ENCODE data around the gene DDX55.

GRCh38 chr12:123634142-123634561 is 32.3 kb downstream of the DDX55 start:
- TF ChIP-seq TAF1 (IDR thresholded peaks at IDR 0.05; ENCODE audit: borderline replicate concordance, insufficient read depth, low read length): no peak
- no peak for TF ChIP-seq SIN3A (IDR thresholded peaks at IDR 0.05; ENCODE audit: borderline replicate concordance, insufficient read depth, low read length)
- TF ChIP-seq POLR2AphosphoS5 (IDR thresholded peaks at IDR 0.05; ENCODE audit: low read depth, low read length): no peak
- TF ChIP-seq REST (IDR thresholded peaks at IDR 0.05; ENCODE audit: insufficient read depth in 1 of 2, low read depth in 2 of 2, low read length in 2 of 2): no peak
- no peak for TF ChIP-seq FOXP2 (optimal IDR thresholded peaks at IDR 0.05; ENCODE audit: borderline replicate concordance, extremely low read depth, extremely low read length, insufficient read depth)
